ENCODE measurements around the gene PPP1R15A.

GRCh38 chr19:48922548-48923490, 50.6 kb downstream of the PPP1R15A start:
- TF ChIP-seq, protein P1, sequence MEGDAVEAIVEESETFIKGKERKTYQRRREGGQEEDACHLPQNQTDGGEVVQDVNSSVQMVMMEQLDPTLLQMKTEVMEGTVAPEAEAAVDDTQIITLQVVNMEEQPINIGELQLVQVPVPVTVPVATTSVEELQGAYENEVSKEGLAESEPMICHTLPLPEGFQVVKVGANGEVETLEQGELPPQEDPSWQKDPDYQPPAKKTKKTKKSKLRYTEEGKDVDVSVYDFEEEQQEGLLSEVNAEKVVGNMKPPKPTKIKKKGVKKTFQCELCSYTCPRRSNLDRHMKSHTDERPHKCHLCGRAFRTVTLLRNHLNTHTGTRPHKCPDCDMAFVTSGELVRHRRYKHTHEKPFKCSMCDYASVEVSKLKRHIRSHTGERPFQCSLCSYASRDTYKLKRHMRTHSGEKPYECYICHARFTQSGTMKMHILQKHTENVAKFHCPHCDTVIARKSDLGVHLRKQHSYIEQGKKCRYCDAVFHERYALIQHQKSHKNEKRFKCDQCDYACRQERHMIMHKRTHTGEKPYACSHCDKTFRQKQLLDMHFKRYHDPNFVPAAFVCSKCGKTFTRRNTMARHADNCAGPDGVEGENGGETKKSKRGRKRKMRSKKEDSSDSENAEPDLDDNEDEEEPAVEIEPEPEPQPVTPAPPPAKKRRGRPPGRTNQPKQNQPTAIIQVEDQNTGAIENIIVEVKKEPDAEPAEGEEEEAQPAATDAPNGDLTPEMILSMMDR (IDR thresholded peaks at IDR 0.05 in 4 of 5, conservative IDR thresholded peaks at IDR 0.05 in 1 of 5) = no peak
- TF ChIP-seq POLR2A (IDR thresholded peaks at IDR 0.05) = no peak

All from gastrocnemius medialis (tissue), 4 donors.